PC-9 (cell line): ENCODE results near the gene SH3PXD2A.

Experiments
- CTCF ChIP-seq: fragments of 200-600 bp; sonication (generic); conservative IDR thresholded peaks from 2 replicates; pipeline ENCODE4 v1.6.1; 2017; ENCODE audit warnings: mixed run types, antibody characterized with exemption, mild to moderate bottlenecking, moderate library complexity
- EZH2 ChIP-seq: fragments of 200-600 bp; sonication (generic); IDR thresholded peaks from 2 replicates; pipeline ENCODE4 v1.8.0; 2017; ENCODE audit warnings: antibody characterized with exemption, low read depth

- TF ChIP-seq CTCF (no peak), EZH2 (no peak)
These were observed 88.4 kb downstream of the SH3PXD2A start for GRCh38 chr10:103766751-103767505.
